NCI-H2196 treated with DMSO at 0.1 percent for 48 hours (cell line): ENCODE results near the gene TMEM143.
"Not testable (repeated sequence)": the region's sequence is repeated elsewhere in the genome, so short reads cannot be mapped to it uniquely, and the experiment has no call there.

Experiments
- DNase-seq: peaks from one replicate; lab custom pipeline; 2025; ENCODE audit not compliant: unreplicated experiment; lab: John Stamatoyannopoulos, UW

Gene TMEM143

DNA sequence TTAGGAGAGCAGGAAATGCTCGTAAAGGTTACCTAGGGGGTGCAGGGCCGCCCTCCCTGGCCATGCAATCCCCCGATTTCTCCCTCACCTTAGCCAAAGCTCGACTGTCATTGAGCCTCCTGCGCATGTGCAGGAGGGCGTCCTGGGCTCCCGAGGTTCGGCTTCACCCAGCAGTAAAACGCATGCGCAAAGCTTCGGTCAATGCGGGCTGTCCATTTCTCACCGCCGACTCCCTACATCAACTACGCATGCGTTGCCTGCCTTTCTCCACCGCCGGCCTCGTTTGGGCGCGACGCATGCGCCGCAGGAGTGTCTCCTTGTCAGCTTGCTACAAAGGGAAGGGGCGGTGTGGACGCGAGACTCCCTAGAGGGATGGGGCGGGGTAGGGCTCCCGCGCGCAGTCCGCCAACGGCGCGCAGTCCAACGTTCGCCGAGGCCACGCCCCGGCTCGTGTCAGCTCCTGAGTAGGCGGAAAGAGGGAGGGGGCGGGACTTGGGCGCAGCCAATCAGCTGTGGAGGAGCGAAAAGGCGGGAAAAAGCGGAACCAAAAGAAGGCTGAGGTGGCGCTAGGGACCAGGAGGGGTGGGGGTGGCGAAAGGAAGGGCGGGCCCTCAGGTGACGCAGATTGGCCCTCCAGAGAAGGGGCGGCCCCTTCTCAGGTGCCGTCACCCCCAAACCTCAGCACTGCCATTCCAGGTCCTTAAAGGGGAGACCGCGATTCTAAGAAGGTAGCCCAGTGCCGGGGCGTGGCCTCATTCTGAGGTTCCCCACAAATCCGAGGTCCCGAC lies at the start of gene TMEM143, which contains the start of gene SYNGR4:
TMEM143 (minus strand) TSS at position 131 of the 788 bp plus-strand sequence; CDS start at position 111, 20 bp downstream.
SYNGR4 (plus strand) TSS at position 558 of the 788 bp plus-strand sequence. CDS start 1,476 bp downstream, outside the sequence.
- DNase-seq, result peak; percentile 100

DNA sequence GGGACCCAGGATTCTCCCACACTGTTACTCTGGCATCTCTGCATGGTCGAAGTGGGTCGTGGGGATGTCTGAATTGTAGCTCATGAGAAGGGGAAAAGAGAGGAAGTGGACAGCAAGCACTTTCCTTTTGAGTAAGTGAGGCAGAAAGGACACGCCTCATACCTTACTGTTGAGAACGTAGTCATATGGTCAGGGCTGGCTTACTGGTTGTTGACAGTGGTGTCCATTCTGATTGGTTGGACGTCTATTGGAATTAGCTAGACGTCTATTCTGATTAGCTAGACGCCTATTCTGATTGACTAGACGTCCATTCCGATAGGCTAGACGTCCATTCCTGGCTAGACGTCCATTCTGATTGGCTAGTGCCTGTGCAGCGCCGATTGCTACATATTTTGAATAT lies 42.1 kb upstream of the TMEM143 start:
- no peak for DNase-seq

DNA sequence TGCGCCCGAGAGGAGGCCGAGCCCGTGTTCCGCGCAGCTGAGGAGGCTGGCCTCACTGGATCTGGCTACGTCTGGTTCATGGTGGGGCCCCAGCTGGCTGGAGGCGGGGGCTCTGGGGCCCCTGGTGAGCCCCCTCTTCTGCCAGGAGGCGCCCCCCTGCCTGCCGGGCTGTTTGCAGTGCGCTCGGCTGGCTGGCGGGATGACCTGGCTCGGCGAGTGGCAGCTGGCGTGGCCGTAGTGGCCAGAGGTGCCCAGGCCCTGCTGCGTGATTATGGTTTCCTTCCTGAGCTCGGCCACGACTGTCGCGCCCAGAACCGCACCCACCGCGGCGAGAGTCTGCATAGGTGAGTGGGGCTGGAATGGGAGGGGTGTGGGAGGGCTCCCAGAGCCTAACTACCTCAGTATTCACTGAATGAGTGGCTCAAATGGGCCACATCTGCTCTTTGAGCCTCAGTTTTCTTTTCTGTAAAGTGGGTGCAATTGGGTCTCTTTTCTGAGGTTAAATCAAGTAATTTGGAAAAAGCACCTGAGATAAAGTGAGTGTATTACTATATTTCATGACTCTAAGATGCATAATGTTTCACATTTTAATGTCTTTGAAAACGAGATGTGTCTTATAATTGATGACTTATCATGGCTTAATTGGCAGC lies 41.4 kb upstream of the TMEM143 start:
- DNase-seq, result no peak

DNA sequence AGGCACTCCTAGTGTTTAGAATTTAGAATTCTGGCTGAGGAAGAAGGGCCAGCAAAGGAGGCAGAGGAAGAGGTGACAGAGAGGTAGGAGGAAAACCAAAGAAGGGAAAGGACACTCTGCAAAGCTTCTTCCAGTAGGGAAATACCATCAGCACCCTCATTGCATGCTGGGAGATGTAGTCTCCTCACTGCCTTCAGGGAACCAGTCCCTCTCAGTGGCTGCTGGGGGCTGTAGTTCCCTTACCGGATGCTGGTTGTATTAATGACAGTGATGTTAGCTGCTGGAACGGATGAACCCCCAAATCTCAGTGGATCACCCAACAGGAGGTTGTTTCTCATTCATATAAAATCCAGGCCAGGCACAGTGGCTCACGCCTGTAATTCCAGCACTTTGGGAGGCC lies 39.9 kb upstream of the TMEM143 start:
- DNase-seq, result no peak

DNA sequence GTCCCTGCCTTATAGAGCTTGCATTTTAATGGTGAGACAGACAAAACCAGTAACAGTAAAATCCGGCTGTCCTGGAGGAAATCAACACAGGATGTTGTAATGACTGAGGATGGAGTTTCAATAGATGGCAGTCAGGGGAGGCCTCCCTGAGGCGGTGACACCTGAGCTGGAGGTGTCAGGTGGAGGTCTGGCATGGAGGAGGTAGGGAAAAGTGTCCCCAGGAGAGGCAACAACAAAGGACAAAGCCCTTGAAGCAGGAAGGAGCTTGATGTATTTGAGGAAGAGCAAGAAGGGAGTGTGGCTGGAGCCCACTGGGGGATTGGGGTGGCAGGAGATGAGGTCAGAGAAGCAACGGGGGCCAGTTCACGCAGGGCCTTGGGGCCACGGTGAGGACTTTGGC lies 37.5 kb upstream of the TMEM143 start:
- no peak for DNase-seq

DNA sequence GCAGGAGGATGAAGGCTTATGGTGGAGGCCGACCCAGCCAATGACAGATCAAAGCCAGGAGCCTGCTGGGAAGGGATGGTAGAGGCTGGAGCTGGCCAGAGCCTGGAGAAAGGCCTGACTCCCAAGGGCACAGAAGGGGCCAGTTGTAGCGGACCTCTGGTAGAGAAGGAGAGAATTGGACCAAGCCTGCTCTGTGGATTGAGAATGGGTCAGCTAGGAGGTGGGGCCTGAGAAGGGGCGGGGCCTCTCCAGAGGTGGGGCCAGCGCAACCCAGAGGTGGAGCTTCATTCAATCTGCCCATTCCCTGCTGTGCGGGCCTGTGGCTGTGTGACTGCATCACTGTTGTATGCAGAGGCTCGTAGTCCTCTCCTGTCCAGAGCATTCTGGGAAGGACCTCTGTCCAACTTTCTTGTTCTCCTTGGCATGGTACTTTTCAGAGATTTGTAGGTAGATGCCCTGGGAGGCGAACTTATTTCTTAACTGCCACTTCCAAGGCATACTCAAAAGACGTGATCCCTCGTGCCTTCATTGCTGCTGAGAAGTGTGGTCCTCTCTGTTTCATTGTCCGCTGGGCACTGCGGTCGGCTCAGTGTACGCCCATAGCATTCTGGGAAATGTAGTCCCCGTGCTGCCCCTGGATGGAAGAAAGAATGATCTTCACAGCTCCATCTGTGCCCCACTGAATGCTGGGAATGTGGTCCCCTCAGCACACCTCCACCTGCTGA lies 36.4 kb upstream of the TMEM143 start:
- no peak for DNase-seq

DNA sequence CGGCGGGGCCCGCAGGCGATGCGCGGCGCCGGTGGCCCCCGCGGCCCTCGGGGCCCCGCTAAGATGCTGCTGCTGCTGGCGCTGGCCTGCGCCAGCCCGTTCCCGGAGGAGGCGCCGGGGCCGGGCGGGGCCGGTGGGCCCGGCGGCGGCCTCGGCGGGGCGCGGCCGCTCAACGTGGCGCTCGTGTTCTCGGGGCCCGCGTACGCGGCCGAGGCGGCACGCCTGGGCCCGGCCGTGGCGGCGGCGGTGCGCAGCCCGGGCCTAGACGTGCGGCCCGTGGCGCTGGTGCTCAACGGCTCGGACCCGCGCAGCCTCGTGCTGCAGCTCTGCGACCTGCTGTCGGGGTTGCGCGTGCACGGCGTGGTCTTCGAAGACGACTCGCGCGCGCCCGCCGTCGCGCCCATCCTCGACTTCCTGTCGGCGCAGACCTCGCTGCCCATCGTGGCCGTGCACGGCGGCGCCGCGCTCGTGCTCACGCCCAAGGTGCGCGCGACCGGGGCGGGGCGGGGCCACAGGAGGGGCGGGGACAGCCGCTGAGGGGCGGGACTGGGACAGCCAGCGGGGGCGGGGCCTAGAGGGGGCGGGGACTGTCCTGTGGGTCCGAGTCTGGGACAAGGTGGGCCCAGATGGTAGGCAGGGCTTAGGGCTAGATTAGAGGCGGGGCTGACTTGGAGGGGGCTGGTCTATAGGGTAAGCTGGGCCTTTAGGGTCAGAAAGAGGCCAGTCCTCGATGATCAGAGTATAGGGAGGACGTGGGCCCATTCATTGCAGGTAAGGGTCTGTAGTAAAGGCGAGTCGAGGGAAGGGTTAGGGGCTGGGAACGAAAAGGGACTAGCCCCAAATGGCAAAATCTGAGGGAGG lies 34.9 kb upstream of the TMEM143 start:
- peak; percentile 58 for DNase-seq

DNA sequence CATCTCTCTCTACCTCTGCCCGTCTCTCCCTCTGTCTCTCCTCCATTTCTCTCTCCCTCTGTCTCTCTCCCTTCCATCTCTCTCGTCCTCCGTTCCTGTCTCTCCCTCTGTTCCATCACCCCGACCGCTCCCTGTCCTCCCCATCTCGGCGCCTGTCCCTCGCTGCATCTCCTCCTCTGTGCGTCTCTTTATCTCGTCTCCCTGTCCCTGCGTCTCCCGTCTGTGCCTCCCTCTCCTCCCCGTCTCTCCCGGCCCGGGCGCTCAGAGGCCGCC lies 34.3 kb upstream of the TMEM143 start:
- DNase-seq, result no peak

DNA sequence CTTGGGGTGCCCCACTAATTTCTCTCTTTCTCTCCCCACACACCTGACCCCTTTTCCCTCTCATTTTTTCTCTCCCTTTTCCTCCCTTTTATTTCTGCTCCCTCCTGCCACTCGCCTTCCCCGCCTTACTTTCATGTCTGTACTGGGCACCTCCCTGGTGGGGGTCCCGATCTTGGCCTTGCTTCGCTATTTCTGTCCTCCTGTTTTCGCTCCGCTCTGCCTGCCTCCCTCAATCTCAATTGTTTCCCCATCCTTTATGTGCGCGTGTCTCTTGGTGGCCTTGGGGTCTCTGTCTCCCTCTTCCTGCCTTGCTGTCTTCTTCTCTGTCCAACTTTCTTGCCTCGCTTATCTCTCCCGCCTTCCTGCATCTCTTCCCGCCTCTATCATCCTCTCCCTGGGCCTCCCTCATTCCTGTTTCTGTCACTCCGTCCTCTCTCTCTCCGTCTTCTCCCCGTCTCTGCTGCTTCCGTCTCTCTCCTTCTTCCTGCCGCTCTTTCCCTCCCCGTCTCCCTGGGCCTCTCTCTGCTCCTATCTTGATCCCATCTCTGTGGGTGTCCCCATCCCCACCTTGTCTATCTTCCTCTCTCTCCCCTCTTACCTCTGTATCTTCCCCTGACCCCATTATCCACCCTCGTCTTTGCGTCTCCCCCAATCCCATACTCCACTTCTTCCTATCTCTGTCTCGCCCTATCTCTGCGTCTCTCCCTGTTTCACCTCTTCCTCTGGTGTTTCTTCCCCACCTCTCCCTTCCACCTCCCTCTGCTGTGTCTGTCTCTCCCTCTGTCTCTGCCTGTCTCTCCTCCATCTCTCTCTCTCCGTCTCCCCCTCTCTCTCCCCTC lies 33.7 kb upstream of the TMEM143 start:
- DNase-seq, result no peak

DNA sequence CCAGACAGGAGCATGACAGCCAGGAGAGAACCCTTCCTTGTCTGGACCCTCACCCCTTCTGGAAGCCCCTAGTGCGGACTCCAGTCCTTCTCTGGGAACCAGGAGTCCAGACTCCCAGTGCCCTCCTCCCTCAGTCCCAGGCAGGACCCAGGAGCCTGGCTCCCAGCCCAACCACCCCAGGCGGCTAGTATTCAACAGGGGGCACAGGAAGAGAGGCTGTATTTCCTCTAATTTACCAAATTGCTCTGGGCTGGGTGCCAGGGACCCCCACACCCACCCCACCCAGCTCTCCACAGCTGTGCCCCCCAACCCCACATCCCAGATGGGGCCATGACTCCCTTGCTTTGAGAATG lies 33.1 kb upstream of the TMEM143 start:
- no peak for DNase-seq

DNA sequence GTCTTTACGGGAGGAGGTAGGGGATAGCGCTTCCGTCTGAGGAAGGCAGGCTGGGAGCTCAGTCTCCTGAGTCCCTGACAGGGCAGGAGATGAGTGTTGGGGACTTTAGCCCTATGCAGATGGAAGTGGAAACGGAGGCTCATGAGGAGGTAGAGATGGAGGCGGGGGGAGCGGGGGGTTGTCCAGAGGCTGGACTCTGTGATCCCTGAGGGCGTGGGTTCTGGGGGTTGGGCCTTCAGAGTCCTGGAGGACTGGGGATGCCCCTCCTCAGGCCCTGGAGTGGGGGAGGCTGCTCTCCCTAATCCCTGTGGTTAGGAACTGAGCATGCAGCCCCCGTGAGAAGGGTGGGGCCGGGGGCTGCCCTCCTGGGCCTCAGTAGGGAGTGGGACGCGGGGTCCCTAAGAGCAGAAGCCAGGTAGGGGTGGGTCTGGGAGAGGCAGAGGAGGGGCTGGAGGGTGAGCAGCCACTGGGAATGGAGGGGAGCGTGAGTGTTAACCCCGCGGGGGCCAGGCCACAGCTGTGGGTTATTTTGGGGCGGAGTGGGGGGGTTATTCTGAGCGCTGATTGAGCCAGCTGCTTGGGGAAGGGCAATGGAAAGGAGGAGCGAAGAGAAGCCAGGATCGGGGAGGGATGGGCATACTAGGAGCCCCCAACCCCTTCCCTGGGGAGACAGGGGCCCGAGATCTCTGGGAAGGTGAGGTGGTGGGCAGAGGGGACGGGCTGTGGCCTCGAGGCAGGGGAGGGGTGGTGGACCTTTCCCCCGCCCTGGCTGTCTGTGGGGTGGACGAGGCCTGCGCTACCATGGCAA lies 32.5 kb upstream of the TMEM143 start:
- no peak for DNase-seq

DNA sequence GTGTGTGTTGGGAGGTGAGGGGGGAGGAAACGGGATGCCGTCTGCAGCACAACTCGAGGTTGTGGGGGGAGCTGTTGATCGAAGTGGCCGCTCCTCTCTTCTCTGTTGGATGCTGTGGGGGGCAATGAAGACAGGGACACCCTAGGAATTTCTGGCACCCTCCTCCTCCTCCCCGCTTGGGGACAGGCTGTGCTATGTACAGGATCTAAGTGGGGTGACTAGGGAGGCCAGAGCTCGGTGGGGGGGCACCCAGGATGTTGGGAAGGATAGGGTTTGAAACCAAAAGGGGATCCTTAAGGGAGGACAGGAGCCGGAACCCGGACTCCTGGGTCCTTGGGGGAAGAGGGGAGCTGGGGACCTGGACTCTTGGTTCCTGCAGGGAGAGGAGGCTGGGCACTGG lies 31.8 kb upstream of the TMEM143 start:
- no peak for DNase-seq

DNA sequence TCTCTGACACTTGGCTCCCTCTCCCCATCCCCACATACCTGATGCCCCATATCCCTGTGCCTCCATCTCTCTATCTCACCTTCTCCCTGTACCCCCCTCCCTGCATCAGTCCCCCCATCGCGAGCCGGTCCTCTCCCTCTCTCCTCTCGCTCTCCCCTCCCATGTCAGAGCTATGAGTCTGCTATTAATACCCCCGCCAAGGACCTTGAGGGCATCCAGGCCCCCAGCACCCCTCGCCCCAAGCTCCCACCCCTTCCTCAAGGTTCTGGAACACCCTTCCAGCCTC lies 31.4 kb upstream of the TMEM143 start:
- DNase-seq, result no peak

DNA sequence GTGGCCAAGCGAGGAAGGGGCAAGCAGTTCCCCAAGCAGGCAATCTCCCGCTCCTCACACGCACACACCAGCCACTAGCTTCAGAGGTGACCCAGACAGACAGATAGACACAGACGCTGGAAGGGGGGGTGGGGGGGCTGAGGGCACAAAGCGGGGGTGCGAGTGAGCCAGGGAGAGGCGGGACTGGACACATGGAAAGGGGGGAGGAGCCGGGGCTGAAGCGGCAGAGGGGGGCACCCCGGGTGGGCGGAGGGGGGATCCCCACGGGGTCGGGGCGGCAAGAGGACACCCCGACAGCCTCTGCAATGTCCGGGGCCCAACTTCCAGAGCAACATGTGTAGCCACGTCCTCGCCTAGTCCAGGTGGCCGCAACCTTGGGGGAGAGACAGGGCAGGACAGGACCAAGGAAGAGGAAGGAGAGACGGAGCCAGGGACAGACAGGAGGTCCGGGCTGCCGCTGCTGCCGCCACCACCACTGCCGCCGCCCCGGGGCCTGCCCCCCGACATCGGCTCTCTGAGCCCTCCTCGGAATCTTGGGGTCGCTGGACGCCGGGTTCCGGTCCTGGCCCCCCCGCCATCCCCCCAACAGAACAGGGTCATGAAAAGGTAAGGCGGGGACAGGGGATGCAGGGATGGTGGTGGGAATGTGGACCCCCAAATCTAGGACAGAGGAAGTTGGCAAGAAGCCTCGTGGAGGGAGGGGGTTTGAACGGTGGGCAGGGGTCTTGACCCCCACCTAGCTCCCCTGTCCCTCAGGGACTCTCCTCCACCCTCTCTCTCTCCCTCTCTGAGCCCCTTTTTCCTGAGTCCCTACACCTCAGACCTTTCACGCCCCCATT lies 30.8 kb upstream of the TMEM143 start:
- no peak for DNase-seq

DNA sequence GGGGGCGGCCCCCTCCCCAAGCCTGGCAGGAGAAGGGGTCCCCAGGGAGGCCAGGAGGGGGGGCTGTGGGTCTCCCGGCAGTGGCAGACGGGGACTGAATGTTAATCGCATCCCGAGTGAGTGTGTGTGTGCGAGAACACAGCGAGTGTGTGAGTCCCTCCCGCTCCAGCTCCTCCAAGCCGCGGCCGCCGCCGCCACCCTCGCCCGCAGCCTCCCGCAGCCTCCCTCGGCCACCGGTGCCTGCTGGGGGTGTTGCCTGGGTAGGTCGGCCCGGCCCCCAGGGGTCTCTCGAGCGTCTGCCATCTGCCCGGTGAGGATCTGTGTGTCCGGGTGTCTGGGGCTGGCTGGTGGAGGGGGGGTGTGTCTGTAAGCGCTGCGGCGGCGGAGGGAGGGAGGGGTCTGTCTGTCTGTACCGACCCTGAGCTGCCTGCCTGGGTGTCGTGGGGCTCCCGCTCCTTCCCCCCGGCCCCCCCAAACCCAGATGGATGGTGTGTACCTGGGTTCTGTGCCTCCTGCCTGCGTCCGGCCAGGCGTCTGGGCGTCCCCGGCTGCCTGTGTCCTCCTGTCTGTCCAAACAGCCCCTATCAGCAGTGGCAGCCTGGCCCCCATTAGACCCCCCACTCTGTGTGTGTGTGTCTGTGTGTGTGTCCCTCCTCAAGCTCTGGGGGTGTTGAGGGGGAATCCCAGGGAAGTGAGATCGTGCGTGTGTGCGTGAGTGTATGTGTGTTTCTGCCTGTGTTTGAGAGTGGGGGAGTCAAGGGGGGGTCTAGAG lies 30.0 kb upstream of the TMEM143 start, which contains the start of gene GRIN2D:
GRIN2D (plus strand) TSS at position 110 of the 772 bp plus-strand sequence. CDS start 4,725 bp downstream, outside the sequence.
- no peak for DNase-seq

DNA sequence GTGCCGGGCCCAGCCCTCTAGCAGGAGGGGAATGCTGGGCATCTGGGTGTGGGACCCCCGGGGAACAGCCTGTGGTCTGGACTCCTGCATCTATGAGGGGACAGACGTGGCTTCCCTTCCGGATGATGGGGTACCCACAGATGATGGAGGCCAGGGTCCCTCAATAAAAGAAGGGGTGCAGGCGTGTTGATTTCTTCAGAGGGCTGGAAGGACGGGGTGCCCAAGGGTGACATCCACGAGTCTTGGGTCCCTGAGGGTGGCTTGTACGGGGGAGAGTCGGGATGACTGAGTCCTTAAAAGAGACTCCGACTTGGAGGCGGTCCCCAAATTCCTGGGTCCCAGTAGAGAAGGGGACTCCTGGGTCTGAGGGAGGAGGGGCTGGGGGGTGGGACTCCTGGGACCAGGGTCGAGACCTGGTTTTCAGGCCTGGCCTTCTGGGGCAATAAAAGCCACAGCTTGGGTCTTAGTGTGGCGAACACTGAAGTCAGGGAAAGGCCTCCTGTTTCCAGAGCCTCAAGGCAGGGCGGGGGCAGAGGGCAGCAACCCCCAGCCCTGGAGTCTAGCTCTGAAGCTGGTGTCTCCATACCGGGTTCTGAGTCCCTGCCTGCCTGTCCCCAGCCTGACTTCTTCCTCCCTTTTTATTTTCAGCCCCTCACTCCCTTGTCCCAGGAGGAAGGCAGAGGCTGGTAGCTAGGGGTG lies 29.3 kb upstream of the TMEM143 start:
- DNase-seq, result no peak

DNA sequence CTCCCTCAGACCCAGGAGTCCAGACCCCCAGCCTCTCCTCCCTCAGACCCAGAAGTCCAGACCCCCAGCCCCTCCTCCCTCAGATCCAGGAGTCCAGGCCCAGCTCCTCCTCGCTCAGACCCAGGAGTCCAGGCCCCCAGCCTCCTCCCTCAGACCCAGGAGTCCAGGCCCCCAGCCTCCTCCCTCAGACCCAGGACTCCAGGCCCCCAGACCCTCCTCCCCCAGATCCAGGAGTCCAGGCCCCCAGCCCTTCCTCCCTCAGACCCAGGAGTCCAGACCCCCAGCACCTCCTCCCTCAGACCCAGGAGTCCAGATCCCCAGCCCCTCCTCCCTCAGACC lies 28.2 kb upstream of the TMEM143 start:
- not testable (repeated sequence) for DNase-seq
